HG02852 (cell line): ENCODE data around the gene CYB5D1.

ENCODE experiments used
- ATAC-seq: cut with Tn5 transposase; IDR thresholded peaks from one replicate; pipeline ENCODE4 v1.9.1; 2021; ENCODE audit warnings: mild to moderate bottlenecking, moderate library complexity; ENCODE audit not compliant: unreplicated experiment

CYB5D1 gene

GRCh38 chr17:7844292-7845154 lies 13.3 kb upstream of the CYB5D1 start:
- peak; percentile 51 for ATAC-seq

- ATAC-seq = no peak
Observed at GRCh38 chr17:7845359-7846062, 12.3 kb upstream of the CYB5D1 start.

- ATAC-seq = no peak
Observed at GRCh38 chr17:7846063-7846735, 11.6 kb upstream of the CYB5D1 start.

GRCh38 chr17:7846765-7847661 lies 10.8 kb upstream of the CYB5D1 start:
- ATAC-seq = no peak

GRCh38 chr17:7848131-7848579 lies 9.6 kb upstream of the CYB5D1 start:
- no peak for ATAC-seq

- no peak for ATAC-seq
Observed at GRCh38 chr17:7848739-7849129, 9.1 kb upstream of the CYB5D1 start.

- ATAC-seq = no peak
Observed at GRCh38 chr17:7849130-7849750, 8.6 kb upstream of the CYB5D1 start.

GRCh38 chr17:7849751-7850504 lies 7.9 kb upstream of the CYB5D1 start:
- no peak for ATAC-seq

GRCh38 chr17:7850701-7851437 lies 6.9 kb upstream of the CYB5D1 start:
- no peak for ATAC-seq

- peak; percentile 70 for ATAC-seq
Observed at GRCh38 chr17:7851438-7852261, 6.2 kb upstream of the CYB5D1 start.

GRCh38 chr17:7852262-7852670 lies 5.5 kb upstream of the CYB5D1 start:
- no peak for ATAC-seq

- ATAC-seq = no peak
Observed at GRCh38 chr17:7852919-7853690, 4.7 kb upstream of the CYB5D1 start.

GRCh38 chr17:7853691-7854038 lies 4.1 kb upstream of the CYB5D1 start:
- ATAC-seq = no peak

- no peak for ATAC-seq
Observed at GRCh38 chr17:7854078-7854777, 3.6 kb upstream of the CYB5D1 start.

- no peak for ATAC-seq
Observed at GRCh38 chr17:7854851-7855659, 2.7 kb upstream of the CYB5D1 start, which contains the start of gene TMEM88. Gene TMEM88, plus strand, starts transcription at chr17:7855066. Its CDS starts 9 bp downstream, at chr17:7855075.

GRCh38 chr17:7855660-7856010 lies 2.2 kb upstream of the CYB5D1 start:
- no peak for ATAC-seq
